H1 (cell line): ENCODE data around the gene KRTAP4-9. TPM values are rescaled to one million over a fixed set of nuclear protein-coding genes. Genes with fewer than 3 reads are reported as not detected.

Experiments used
- CTCF ChIA-PET: fragments of 300-600 bp; sonication (Branson Sonifier 250); formaldehyde crosslinking; loops from one replicate; lab custom pipeline; 2021; ENCODE audit not compliant: partially characterized antibody; lab: Charles Lee
- POLR2A ChIA-PET: fragments of 300-600 bp; sonication (Branson Sonifier 250); formaldehyde crosslinking; loops from one replicate; lab custom pipeline; 2021; ENCODE audit warnings: inconsistent platforms; ENCODE audit not compliant: partially characterized antibody; lab: Charles Lee
- DNase-seq, 2 experiments: peaks; one replicate each; pipeline versions ENCODE4 v3.0.0 to v3.0.0-alpha.2; 2010 to 2022; ENCODE audit warnings: low spot score in 2 of 2, low read depth in 1 of 2, mixed read lengths in 1 of 2
- FAIRE-seq: peaks from 2 replicates; lab custom pipeline; 2011; peaks lifted over from hg19 to GRCh38; lab: Jason Lieb, UNC
- H2AFZ ChIP-seq: 2 replicates; pipeline ENCODE4 v1.8.1; 2012; ENCODE audit warnings: low read length, inconsistent platforms
- H2AK5ac ChIP-seq: 2 replicates; pipeline ENCODE4 v1.6.1; 2013; ENCODE audit warnings: low read depth, low read length
- H2BK120ac ChIP-seq: replicated peaks from 2 replicates; pipeline ENCODE3; 2013; ENCODE audit warnings: low read depth, low read length, inconsistent platforms
- H2BK12ac ChIP-seq: 2 replicates; pipeline ENCODE4 v1.6.1; 2013; ENCODE audit warnings: low read depth, low read length
- H2BK15ac ChIP-seq: 2 replicates; pipeline ENCODE4 v1.6.1; 2013; ENCODE audit warnings: low read length
- H2BK20ac ChIP-seq: 2 replicates; pipeline ENCODE4 v1.6.1; 2013; ENCODE audit warnings: low read length
- H2BK5ac ChIP-seq: 2 replicates; pipeline ENCODE4 v1.6.1; 2013; ENCODE audit warnings: low read depth, low read length
- H3K14ac ChIP-seq: 2 replicates; pipeline ENCODE4 v1.6.1; 2013; ENCODE audit warnings: inconsistent platforms; ENCODE audit not compliant: insufficient read length
- H3K18ac ChIP-seq: 2 replicates; pipeline ENCODE4 v1.6.1; 2013; ENCODE audit warnings: low read length; ENCODE audit errors: extremely low read depth
- H3K23ac ChIP-seq: 2 replicates; pipeline ENCODE4 v1.6.1; 2013; ENCODE audit warnings: inconsistent platforms; ENCODE audit not compliant: insufficient read length
- H3K23me2 ChIP-seq: 2 replicates; pipeline ENCODE4 v1.6.1; 2013; ENCODE audit warnings: low read depth, low read length
- H3K27ac ChIP-seq: 2 replicates; pipeline ENCODE4 v1.6.1; 2011; ENCODE audit warnings: low read depth, low read length, inconsistent platforms
- H3K27me3 ChIP-seq, 4 experiments: replicated peaks in 1 of 4; 1 replicate in 1 of 4; 2 replicates in 3 of 4; pipeline versions ENCODE4 v1.6.1 to v1.8.1; 2011 to 2013; ENCODE audit warnings: low read length in 3 of 4, mild to moderate bottlenecking in 3 of 4, inconsistent platforms in 2 of 4, mixed read lengths in 2 of 4, moderate library complexity in 1 of 4; ENCODE audit not compliant: control insufficient read depth in 3 of 4, insufficient read depth in 3 of 4; ENCODE audit errors: extremely low read depth in 1 of 4
- H3K36me3 ChIP-seq, 4 experiments: 2 replicates each; pipeline versions ENCODE4 v1.6.1 to v1.8.1; 2011 to 2013; ENCODE audit warnings: mild to moderate bottlenecking in 4 of 4, low read length in 3 of 4, moderate library complexity in 2 of 4, control low read depth in 1 of 4, inconsistent platforms in 1 of 4; ENCODE audit not compliant: insufficient read depth in 4 of 4, control insufficient read depth in 2 of 4
- H3K4ac ChIP-seq: replicated peaks from 2 replicates; pipeline ENCODE3; 2013; ENCODE audit warnings: low read length, low read depth, mixed read lengths, inconsistent platforms; ENCODE audit not compliant: insufficient read length
- H3K4me1 ChIP-seq, 4 experiments: replicated peaks in 1 of 4; 1 replicate in 1 of 4; 2 replicates in 3 of 4; pipeline versions ENCODE4 v1.6.1 to v1.8.1; 2011 to 2013; ENCODE audit warnings: low read length in 3 of 4, inconsistent platforms in 2 of 4, mixed read lengths in 1 of 4; ENCODE audit not compliant: insufficient read depth in 4 of 4, control insufficient read depth in 3 of 4
- H3K4me2 ChIP-seq, 2 experiments: 2 replicates each; pipeline versions ENCODE4 v1.6.1 to v1.8.1; 2011 to 2013; ENCODE audit warnings: low read depth in 2 of 2, low read length in 2 of 2, control low read depth in 1 of 2, inconsistent platforms in 1 of 2, mild to moderate bottlenecking in 1 of 2; ENCODE audit not compliant: insufficient read depth in 1 of 2
- H3K4me3 ChIP-seq, 4 experiments: fragments of 200-600, 300-600 bp in 1 of 4; sonication (generic), shearing (Covaris generic), sonication (Bioruptor Twin) in 1 of 4; 2 replicates each; pipeline versions ENCODE4 v1.5.1 to v1.8.1; 2011 to 2016; ENCODE audit warnings: low read length in 4 of 4, low read depth in 3 of 4, control low read depth in 2 of 4, inconsistent platforms in 2 of 4, mild to moderate bottlenecking in 2 of 4, mixed read lengths in 1 of 4, moderate library complexity in 1 of 4; ENCODE audit not compliant: insufficient read depth in 2 of 4; ENCODE audit errors: extremely low read depth in 1 of 4
- H3K56ac ChIP-seq: replicated peaks from 2 replicates; pipeline ENCODE3; 2013; ENCODE audit warnings: low read depth, mild to moderate bottlenecking, mixed read lengths, low read length, inconsistent platforms; ENCODE audit not compliant: insufficient read length
- H3K79me1 ChIP-seq: 2 replicates; pipeline ENCODE4 v1.6.1; 2013; ENCODE audit warnings: low read depth, low read length, control low read depth
- H3K79me2 ChIP-seq, 2 experiments: 2 replicates each; pipeline versions ENCODE4 v1.6.1 to v1.8.1; 2012 to 2013; ENCODE audit warnings: low read length in 2 of 2, mild to moderate bottlenecking in 2 of 2, inconsistent platforms in 1 of 2; ENCODE audit not compliant: insufficient read depth in 2 of 2, control insufficient read depth in 1 of 2
- H3K9ac ChIP-seq, 4 experiments: replicated peaks in 1 of 4; 1 replicate in 1 of 4; 2 replicates in 3 of 4; pipeline versions ENCODE4 v1.6.1 to v1.8.1; 2011 to 2013; ENCODE audit warnings: low read depth in 3 of 4, low read length in 3 of 4, control low read depth in 2 of 4, mild to moderate bottlenecking in 2 of 4, moderate library complexity in 2 of 4, inconsistent platforms in 1 of 4; ENCODE audit errors: extremely low read depth in 1 of 4
- H3K9me3 ChIP-seq, 2 experiments: 2 replicates each; pipeline versions ENCODE4 v1.6.1 to v1.8.1; 2012 to 2013; ENCODE audit warnings: mild to moderate bottlenecking in 2 of 2, moderate library complexity in 2 of 2, control low read depth in 1 of 2, inconsistent platforms in 1 of 2, low read depth in 1 of 2, low read length in 1 of 2, mixed read lengths in 1 of 2; ENCODE audit not compliant: insufficient read depth in 2 of 2
- H4K20me1 ChIP-seq, 2 experiments: replicated peaks in 1 of 2; 2 replicates each; pipeline versions ENCODE3 to v1.8.1; 2011 to 2013; ENCODE audit warnings: inconsistent platforms in 2 of 2, low read length in 2 of 2, mild to moderate bottlenecking in 1 of 2; ENCODE audit not compliant: insufficient read depth in 2 of 2, control insufficient read depth in 1 of 2
- H4K5ac ChIP-seq: 2 replicates; pipeline ENCODE4 v1.6.1; 2013; ENCODE audit warnings: low read length, low read depth, mixed read lengths, inconsistent platforms; ENCODE audit not compliant: insufficient read length
- H4K8ac ChIP-seq: 2 replicates; pipeline ENCODE4 v1.8.0; 2013; ENCODE audit warnings: mild to moderate bottlenecking, moderate library complexity, low read length, inconsistent platforms; ENCODE audit not compliant: insufficient read depth; ENCODE audit errors: extremely low read depth
- H4K91ac ChIP-seq: replicated peaks from 2 replicates; pipeline ENCODE3; 2013; ENCODE audit warnings: low read length, mixed read lengths, inconsistent platforms; ENCODE audit not compliant: insufficient read length
- BRCA1 ChIP-seq: IDR thresholded peaks from 2 replicates; pipeline ENCODE4 v1.6.1; 2012; ENCODE audit warnings: low read depth, low read length, improper control_type of control experiment
- JUN ChIP-seq: IDR thresholded peaks from 2 replicates; pipeline ENCODE4 v1.6.1; 2011; ENCODE audit warnings: low read depth, mild to moderate bottlenecking, improper control_type of control experiment, low read length
- WGBS, 2 experiments: shearing (Covaris generic) in 1 of 2; methylation state at CpG; one replicate each; pipeline versions ENCODE4 v1.1.6 to v1.1.7; 2013 to 2015; ENCODE audit warnings: low lambda C conversion rate in 2 of 2, mixed read lengths in 2 of 2, inconsistent platforms in 1 of 2, low coverage in 1 of 2, missing lambda C conversion rate in 1 of 2; ENCODE audit not compliant: insufficient replicate concordance in 2 of 2, insufficient coverage in 1 of 2, insufficient read length in 1 of 2; ENCODE audit errors: extremely low coverage in 1 of 2, missing lambda C conversion rate in 1 of 2; 5-methylcytosine and 5-hydroxymethylcytosine counted together
- polyA plus RNA-seq, 7 experiments: library from polyadenylated mRNA; depleted of rRNA in 3 of 7; stranded (reverse) in 5 of 7; unstranded in 2 of 7; fragments of >200 nt in 5 of 7; fragments of 200-250 nt in 2 of 7; gene quantifications; 1 replicate in 5 of 7; 2 replicates in 1 of 7; 4 replicates in 1 of 7; pipeline versions ENCODE4 v1.2.1 to v1.2.3, GENCODE V29; 2011 to 2013; ENCODE audit warnings: missing spikeins in 2 of 7, mixed read lengths in 2 of 7
- total RNA-seq: library from RNA; stranded (reverse); fragmentation: NEBNext Ultra II Directional; extraction: Animal tissue kit (Norgen Biotek cat#: 25700); gene quantifications from 2 replicates; pipeline ENCODE4 v1.2.1, GENCODE V29; 2021
- TF ChIP-seq, protein P1 (sequence below): IDR thresholded peaks from 2 replicates; pipeline ENCODE4 v1.6.1; 2011; ENCODE audit warnings: low read length, improper control_type of control experiment

KRTAP4-9 gene
- total and polyA plus RNA-seq, 2 of the 8 experiments (the other 6 are each of a cell fraction or from before 2014, with no cell fraction given): not detected

DNA sequence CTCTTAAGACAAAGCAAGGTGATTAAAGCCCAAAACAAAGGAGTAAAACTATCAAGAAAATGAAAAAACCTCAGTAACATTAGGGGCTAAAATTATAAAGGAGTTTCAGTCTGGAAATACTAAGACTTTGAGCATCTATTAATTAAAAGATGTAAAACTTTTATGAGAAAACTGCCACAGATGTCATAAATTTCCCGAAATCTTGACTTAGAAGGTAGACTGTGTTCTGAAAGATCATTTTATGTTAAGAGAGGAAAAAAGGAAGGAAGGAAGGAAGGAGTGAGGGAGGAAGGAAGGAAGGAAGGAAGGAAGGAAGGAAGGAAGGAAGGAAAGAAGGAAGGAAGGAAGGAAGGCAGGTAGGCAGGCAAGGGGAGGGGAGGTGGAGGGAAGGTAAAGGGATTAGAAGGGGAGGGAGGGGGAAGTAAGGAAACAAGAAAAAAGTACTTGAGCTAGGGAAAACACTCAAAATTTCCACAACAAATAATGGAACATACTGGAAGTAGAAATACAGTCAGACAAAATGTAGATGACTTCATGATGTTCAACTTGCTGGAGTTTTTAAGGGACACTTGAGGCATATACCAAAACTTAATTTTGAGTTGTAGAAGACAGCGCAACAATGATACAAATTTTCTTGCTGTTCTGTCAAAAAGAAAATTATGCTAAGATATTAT, 42.5 kb downstream of the KRTAP4-9 start:
- no peak overlapping the region for H3K18ac ChIP-seq
- H2BK5ac ChIP-seq: no peak overlapping the region
- H4K5ac ChIP-seq: no peak overlapping the region
- H3K9ac ChIP-seq: no peak overlapping the region
- H3K23me2 ChIP-seq: peaks cover 2% of the 10 kb centered on the region; the same call in 1 of the 2 replicates
- H3K4me3 ChIP-seq: no peak overlapping the region
- H3K27me3 ChIP-seq: no peaks in the 10 kb centered on the region
- no peak overlapping the region for H2BK120ac ChIP-seq
- FAIRE-seq: no peak
- TF ChIP-seq BRCA1: no peak
- TF ChIP-seq, protein P1, sequence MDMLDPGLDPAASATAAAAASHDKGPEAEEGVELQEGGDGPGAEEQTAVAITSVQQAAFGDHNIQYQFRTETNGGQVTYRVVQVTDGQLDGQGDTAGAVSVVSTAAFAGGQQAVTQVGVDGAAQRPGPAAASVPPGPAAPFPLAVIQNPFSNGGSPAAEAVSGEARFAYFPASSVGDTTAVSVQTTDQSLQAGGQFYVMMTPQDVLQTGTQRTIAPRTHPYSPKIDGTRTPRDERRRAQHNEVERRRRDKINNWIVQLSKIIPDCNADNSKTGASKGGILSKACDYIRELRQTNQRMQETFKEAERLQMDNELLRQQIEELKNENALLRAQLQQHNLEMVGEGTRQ: no peak
- no peak for TF ChIP-seq JUN
- H3K4me1 ChIP-seq: no peaks in the 10 kb centered on the region
- no peaks in the 10 kb centered on the region for H4K20me1 ChIP-seq
- no peak overlapping the region for H3K14ac ChIP-seq
- no peak overlapping the region for H2BK12ac ChIP-seq
- H3K9me3 ChIP-seq: peaks cover 0 to 3% of the 10 kb centered on the region in 2 experiments; a peak in 1 of 4 replicates
- ChIA-PET CTCF (no interaction called here), POLR2A (no interaction called here)
- H3K79me1 ChIP-seq: no peaks in the 10 kb centered on the region
- WGBS, 2 experiments: 97% methylated on average over 2 of the region's 2 CpGs; no CpG with 5 or more reads in 1 of the 2 experiments
- H3K27ac ChIP-seq: no peak overlapping the region
- no peaks in the 10 kb centered on the region for H3K36me3 ChIP-seq
- H2AK5ac ChIP-seq: no peak overlapping the region
- no peak overlapping the region for H2BK15ac ChIP-seq
- H2AFZ ChIP-seq: no peak overlapping the region
- H4K8ac ChIP-seq: no peak overlapping the region
- DNase-seq: no peak
- no peaks in the 10 kb centered on the region for H3K79me2 ChIP-seq
- no peak overlapping the region for H3K4ac ChIP-seq
- H4K91ac ChIP-seq: no peak overlapping the region
- H3K56ac ChIP-seq: no peak overlapping the region
- H3K4me2 ChIP-seq: no peak overlapping the region
- no peak overlapping the region for H2BK20ac ChIP-seq
- H3K23ac ChIP-seq: no peak overlapping the region
